Uterus (tissue), 4 donors: ENCODE results near the gene DNAJB8. TPM values are rescaled to one million over a fixed set of nuclear protein-coding genes. Genes with fewer than 3 reads are reported as not detected.

Experiments used
- DNase-seq, 2 donors: peaks; one replicate each; pipeline ENCODE4 v3.0.0-alpha.2; 2019 to 2020
- H3K27ac ChIP-seq, 2 donors: fragments of 200-600 bp; sonication (generic); 1 replicate in 1 of 2; 2 replicates in 1 of 2; pipeline ENCODE4 v1.5.1; 2016 to 2018
- H3K27me3 ChIP-seq, 2 donors: fragments of 200-600 bp; sonication (generic); one replicate each; pipeline ENCODE4 v1.5.1; 2018 to 2019; ENCODE audit warnings: control low read depth in 1 of 2
- H3K36me3 ChIP-seq, 2 donors: fragments of 200-600 bp; sonication (generic); one replicate each; pipeline ENCODE4 v1.5.1; 2019; ENCODE audit warnings: control low read depth in 1 of 2
- H3K4me1 ChIP-seq, 2 donors: fragments of 200-600 bp; sonication (generic); one replicate each; pipeline ENCODE4 v1.5.1; 2018 to 2019; ENCODE audit warnings: control low read depth in 1 of 2
- H3K4me3 ChIP-seq, 2 donors: fragments of 200-600 bp; sonication (generic); 1 replicate in 1 of 2; 2 replicates in 1 of 2; pipeline ENCODE4 v1.5.1; 2018 to 2019; ENCODE audit warnings: mild to moderate bottlenecking in 1 of 2
- H3K9me3 ChIP-seq, 2 donors: fragments of 200-600 bp; sonication (generic); one replicate each; pipeline ENCODE4 v1.5.1; 2019; ENCODE audit warnings: control low read depth in 1 of 2
- POLR2A ChIP-seq, 2 donors: fragments of 450-650 bp; IDR thresholded peaks; one replicate each; pipeline ENCODE4 v1.6.1; 2016; ENCODE audit warnings: antibody characterized with exemption in 2 of 2, mild to moderate bottlenecking in 1 of 2, moderate library complexity in 1 of 2
- intact Hi-C: fragments of 100-400 bp; cut with DNase I; formaldehyde crosslinking; loops from one replicate; pipeline ENCODE4 v1.15.1; 2023; ENCODE audit warnings: low total_unique reads
- total RNA-seq, 4 donors: library from RNA; depleted of rRNA in 3 of 4; stranded (reverse); fragments of >200 nt in 3 of 4; gene quantifications; one replicate each; pipeline versions ENCODE4 v1.1.0 to v1.2.4, GENCODE V29; 2014 to 2023
- TF ChIP-seq, protein P1 (sequence below), 4 experiments: fragments of 200-600 bp in 2 of 4; fragments of 450-650 bp in 2 of 4; sonication (generic) in 2 of 4; IDR thresholded peaks; one replicate each; pipeline ENCODE4 v1.5.1; 2016 to 2019; ENCODE audit warnings: antibody characterized with exemption in 4 of 4, mild to moderate bottlenecking in 2 of 4, moderate library complexity in 1 of 4
- donor health status: DM: yes; HTN: yes; CAD: no.

Gene DNAJB8
- total RNA-seq, 4 donors from 2014 or later, result not detected

DNA sequence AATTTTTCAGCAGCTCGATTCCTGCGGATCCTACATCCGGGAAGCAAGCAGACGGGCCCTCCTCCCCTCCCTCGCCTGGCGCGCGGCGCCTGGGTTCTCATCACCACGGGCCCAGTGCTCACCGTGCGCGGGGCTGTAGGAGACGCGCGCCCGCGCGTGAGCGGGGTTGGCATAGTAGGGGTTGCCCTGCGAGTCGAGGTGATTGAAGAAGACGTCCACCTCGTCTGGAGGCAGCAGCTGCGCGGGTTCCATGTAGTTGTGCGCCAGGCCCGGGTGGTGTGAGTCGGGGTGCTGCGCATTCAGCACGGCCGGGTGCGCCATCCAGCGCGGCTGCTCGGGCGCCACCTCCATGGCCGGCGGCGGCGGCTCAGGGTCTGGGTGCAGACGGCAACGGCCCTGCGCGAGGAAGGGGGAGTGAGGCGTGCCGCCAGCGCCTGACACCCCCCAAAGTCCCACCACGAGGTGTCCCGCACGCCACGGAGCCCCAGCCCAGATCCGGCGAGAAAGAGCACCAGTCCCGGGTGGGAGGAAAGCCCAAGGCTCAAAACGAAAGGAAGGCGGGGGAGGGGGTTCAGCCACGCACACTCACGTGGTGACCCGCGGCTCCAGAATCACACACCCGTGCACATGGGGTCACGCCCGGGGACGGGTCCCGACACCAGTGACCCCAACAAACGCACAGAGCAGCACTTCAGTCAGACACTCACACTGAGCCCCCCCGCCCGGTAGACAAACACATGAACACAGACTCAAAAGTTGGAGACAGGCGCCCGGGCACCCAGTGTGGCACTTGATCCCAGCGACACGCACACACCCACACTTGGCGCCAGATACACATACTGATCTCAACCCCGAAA is 20.2 kb upstream of the DNAJB8 start:
- DNase-seq, result peak; percentile 44 to 51
- TF ChIP-seq, protein P1, sequence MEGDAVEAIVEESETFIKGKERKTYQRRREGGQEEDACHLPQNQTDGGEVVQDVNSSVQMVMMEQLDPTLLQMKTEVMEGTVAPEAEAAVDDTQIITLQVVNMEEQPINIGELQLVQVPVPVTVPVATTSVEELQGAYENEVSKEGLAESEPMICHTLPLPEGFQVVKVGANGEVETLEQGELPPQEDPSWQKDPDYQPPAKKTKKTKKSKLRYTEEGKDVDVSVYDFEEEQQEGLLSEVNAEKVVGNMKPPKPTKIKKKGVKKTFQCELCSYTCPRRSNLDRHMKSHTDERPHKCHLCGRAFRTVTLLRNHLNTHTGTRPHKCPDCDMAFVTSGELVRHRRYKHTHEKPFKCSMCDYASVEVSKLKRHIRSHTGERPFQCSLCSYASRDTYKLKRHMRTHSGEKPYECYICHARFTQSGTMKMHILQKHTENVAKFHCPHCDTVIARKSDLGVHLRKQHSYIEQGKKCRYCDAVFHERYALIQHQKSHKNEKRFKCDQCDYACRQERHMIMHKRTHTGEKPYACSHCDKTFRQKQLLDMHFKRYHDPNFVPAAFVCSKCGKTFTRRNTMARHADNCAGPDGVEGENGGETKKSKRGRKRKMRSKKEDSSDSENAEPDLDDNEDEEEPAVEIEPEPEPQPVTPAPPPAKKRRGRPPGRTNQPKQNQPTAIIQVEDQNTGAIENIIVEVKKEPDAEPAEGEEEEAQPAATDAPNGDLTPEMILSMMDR (IDR thresholded peaks at IDR 0.05), result no peak
- peak in 1 of 2 donors; percentile 10 for TF ChIP-seq POLR2A (IDR thresholded peaks at IDR 0.05)
- H3K9me3 ChIP-seq, result no peaks in the 10 kb centered on the region
- peak overlapping the region; percentile 56 to 98 for H3K4me3 ChIP-seq
- H3K36me3 ChIP-seq, result no peaks in the 10 kb centered on the region
- H3K27me3 ChIP-seq, result no peaks in the 10 kb centered on the region
- intact Hi-C loops, result loop anchor here (5.0 kb wide), 1 partner anchor 310 kb away; no protein-coding TSS in a partner anchor
- peak overlapping the region; percentile 99 to 100 for H3K27ac ChIP-seq
- H3K4me1 ChIP-seq, result peaks cover 0 to 26% of the 10 kb centered on the region in 2 donors

DNA sequence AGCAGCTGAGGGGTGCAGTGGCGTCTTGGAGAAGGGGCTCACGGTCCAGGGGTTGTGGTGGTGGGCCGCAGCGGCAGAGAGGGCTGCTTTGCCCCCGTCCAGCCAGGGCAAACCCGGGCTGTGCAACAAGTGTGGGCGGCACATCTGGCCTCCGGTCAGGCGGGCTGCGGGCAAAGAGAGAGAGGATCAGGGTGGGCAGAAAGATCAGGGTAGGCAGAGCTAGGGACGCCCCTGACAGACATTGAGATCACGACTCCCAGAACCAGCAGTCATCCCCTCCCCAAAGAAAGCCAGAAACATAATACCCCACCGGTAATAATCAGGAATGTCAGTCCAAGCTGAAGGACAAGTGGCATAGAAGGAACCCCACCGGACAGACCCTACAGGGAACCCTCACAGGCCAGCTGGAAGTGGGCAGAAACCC is 19.5 kb upstream of the DNAJB8 start:
- Histone ChIP-seq H3K4me1 (peaks cover 0 to 33% of the 10 kb centered on the region in 2 donors), H3K27ac (peak overlapping the region; percentile 99 to 100)
- DNase-seq, result no peak

DNA sequence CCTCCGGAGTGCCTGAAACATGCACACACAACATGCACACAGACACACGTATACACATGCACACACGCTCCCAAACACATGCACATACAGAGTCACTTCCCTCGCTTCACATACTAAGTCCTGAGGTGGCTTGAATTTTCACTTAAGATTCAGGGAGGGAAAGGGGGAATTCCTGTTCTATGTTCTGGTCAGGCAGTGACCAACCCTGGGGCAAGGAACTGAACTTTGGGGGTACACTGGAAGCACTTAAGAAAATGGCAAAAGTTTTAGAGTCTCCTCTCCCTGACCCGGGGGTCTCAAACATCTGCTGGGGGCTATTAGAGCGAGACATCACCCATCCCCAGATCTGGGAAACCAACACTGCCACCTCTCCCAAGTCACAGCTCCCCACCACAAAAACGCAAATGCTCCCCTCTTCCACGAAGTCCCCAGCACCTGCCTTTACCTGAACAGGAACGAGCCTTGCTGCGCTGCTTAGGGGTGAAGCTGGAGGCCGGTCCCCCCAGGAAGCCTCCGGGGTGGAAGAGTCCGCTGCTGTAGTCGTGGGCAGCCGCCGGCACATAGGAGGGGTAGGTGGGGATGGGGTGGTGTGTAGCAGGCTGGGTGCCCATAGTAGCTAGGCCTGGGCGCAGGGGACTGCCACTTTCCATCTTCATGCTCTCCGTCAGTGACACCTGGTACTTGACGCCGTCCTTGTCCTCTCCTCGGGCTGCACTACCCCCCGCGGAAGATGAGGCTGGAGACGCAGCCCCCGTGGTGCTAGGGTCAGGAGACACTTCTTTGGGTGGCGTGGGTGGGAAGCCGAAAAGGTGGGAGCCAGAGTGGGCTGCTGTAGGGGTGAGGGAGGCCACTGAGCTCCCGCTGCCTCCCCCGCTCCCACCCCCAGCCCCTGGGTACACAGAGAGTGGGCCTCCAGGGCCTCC is 18.9 kb upstream of the DNAJB8 start:
- TF ChIP-seq, protein P1 (IDR thresholded peaks at IDR 0.05), result no peak
- TF ChIP-seq POLR2A (IDR thresholded peaks at IDR 0.05), result no peak
- intact Hi-C loops, result loop anchor here (5.0 kb wide), 1 partner anchor 308 kb away; no protein-coding TSS in a partner anchor
- H3K27me3 ChIP-seq, result no peaks in the 10 kb centered on the region

More for the DNA sequence above, 19.5 kb upstream of the DNAJB8 start:
- intact Hi-C loops, result loop anchor here (5.0 kb wide), 1 partner anchor 309 kb away; no protein-coding TSS in a partner anchor
- Histone ChIP-seq H3K36me3 (no peaks in the 10 kb centered on the region), H3K9me3 (no peaks in the 10 kb centered on the region), H3K27me3 (no peaks in the 10 kb centered on the region), H3K4me3 (peak overlapping the region; percentile 56 to 98)
- TF ChIP-seq, protein P1 (IDR thresholded peaks at IDR 0.05), result no peak

DNA sequence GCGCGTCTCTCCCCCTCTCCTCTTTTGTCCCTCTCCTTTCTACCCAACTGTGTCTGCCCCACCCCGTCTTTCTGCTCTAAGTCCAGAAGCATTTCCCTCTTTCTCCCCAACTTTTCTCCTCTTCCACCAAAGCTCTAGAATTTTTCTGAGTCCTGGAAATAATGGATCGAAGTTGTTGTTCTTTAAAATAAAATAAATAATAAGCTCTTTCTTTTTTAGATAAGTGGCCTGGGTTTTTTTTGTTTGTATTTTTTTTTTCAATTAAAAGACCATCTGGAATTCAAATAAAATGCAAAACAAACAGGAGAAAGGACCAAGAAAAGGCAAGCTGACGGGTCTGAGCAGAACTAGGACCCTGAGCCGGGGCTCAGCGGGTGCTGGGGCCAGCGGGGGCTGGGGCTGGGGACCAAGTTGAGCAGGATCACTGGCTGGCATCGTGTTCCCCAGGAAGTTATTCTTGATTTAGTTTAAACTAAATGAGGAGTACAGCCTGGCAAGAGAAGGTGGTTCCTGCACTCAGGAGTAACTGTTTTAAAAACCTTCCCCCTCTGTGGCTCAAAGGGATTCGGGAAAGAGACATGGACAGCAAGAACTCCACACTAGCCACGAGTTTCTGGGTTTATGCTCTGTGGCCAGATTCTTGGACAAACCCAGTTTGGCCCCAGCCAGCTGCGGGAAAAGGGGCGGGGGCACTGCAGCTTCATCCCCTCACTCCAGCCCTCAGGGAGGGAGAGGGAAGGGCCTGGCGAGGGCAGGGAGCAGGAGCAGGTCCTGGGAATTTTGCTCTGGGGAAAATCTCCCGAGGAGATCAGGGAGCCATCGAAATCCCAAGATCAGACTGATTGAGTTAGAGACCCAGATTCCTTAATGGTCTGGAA is 18.0 kb upstream of the DNAJB8 start:
- peaks cover 0 to 26% of the 10 kb centered on the region in 2 donors for H3K4me1 ChIP-seq
- intact Hi-C loops, result loop anchor here (5.0 kb wide), 1 partner anchor 307 kb away; no protein-coding TSS in a partner anchor
- no peaks in the 10 kb centered on the region for H3K36me3 ChIP-seq
- no peaks in the 10 kb centered on the region for H3K9me3 ChIP-seq
- H3K4me3 ChIP-seq, result peak overlapping the region; percentile 56 to 98
- peak overlapping the region; percentile 99 to 100 for H3K27ac ChIP-seq
- TF ChIP-seq, protein P1 (IDR thresholded peaks at IDR 0.05), result no peak
- no peak for TF ChIP-seq POLR2A (IDR thresholded peaks at IDR 0.05)
- DNase-seq, result peak in 1 of 2 donors; percentile 45
- H3K27me3 ChIP-seq, result no peaks in the 10 kb centered on the region

More for the DNA sequence above, 18.9 kb upstream of the DNAJB8 start:
- no peak for DNase-seq
- H3K9me3 ChIP-seq, result no peaks in the 10 kb centered on the region
- peak overlapping the region; percentile 99 to 100 for H3K27ac ChIP-seq
- peak overlapping the region; percentile 56 to 98 for H3K4me3 ChIP-seq
- H3K36me3 ChIP-seq, result no peaks in the 10 kb centered on the region
- peaks cover 0 to 28% of the 10 kb centered on the region in 2 donors for H3K4me1 ChIP-seq
